HepG2 (cell line): Measurements from ENCODE around the gene NUDT22. TPM values are rescaled to one million over a fixed set of nuclear protein-coding genes. Genes with fewer than 3 reads are reported as not detected.
A peak's percentile ranks its signal among the peaks of the same experiment; 100 is the strongest.

Source experiments
- CBX2 ChIP-seq, 2 experiments: fragments of 200-600 bp in 1 of 2; sonication (generic); formaldehyde crosslinking in 1 of 2; IDR thresholded peaks; 2 replicates each; pipeline versions ENCODE4 v1.7.0 to v1.8.1; 2018 to 2022; ENCODE audit warnings: low read depth in 2 of 2, low read length in 1 of 2, mild to moderate bottlenecking in 1 of 2, missing genetic modification reagents in 1 of 2
- ERF ChIP-seq: IDR thresholded peaks from 2 replicates; pipeline ENCODE4 v1.6.1; 2018; ENCODE audit warnings: missing biosample characterization, missing genetic modification reagents
- ETV5 ChIP-seq: IDR thresholded peaks from 2 replicates; pipeline ENCODE4 v1.6.1; 2018; ENCODE audit warnings: missing biosample characterization, missing genetic modification reagents, inconsistent platforms, borderline replicate concordance
- FOXK1 ChIP-seq: sonication (generic); formaldehyde crosslinking; IDR thresholded peaks from 2 replicates; pipeline ENCODE4 v1.4.0; 2020; ENCODE audit warnings: low read depth, missing genetic modification reagents, borderline replicate concordance
- GATAD2A ChIP-seq: IDR thresholded peaks from 2 replicates; pipeline ENCODE4 v1.6.1; 2016
- HINFP ChIP-seq: sonication (generic); formaldehyde crosslinking; IDR thresholded peaks from 2 replicates; pipeline ENCODE4 v1.4.0; 2020; ENCODE audit warnings: low read depth, mild to moderate bottlenecking, missing genetic modification reagents
- HMG20B ChIP-seq: conservative IDR thresholded peaks from 2 replicates; pipeline ENCODE4 v1.6.1; 2016; ENCODE audit warnings: missing genetic modification reagents, missing compliant biosample characterization
- HNRNPLL ChIP-seq: fragments of 200-400 bp; formaldehyde crosslinking; IDR thresholded peaks from 2 replicates; pipeline ENCODE4 v1.6.1; 2017; ENCODE audit warnings: mild to moderate bottlenecking, low read depth, low read length; ENCODE audit not compliant: poor library complexity, severe bottlenecking
- KDM5B ChIP-seq: sonication (generic); formaldehyde crosslinking; IDR thresholded peaks from 2 replicates; pipeline ENCODE4 v1.4.0; 2020; ENCODE audit warnings: missing genetic modification reagents, mild to moderate bottlenecking, borderline replicate concordance
- KLF16 ChIP-seq, 2 experiments: sonication (generic) in 1 of 2; formaldehyde crosslinking in 1 of 2; IDR thresholded peaks; 2 replicates each; pipeline versions ENCODE4 v1.6.1 to v1.8.0; 2016 to 2023; ENCODE audit warnings: missing genetic modification reagents in 2 of 2, missing compliant biosample characterization in 1 of 2
- MIER3 ChIP-seq: IDR thresholded peaks from 2 replicates; pipeline ENCODE4 v1.6.1; 2016; ENCODE audit warnings: missing compliant biosample characterization, borderline replicate concordance
- NFATC3 ChIP-seq: sonication (generic); formaldehyde crosslinking; IDR thresholded peaks from 2 replicates; pipeline ENCODE4 v1.5.1; 2020; ENCODE audit warnings: mild to moderate bottlenecking, missing genetic modification reagents
- NONO ChIP-seq, 2 experiments: fragments of 450-650 bp in 1 of 2; sonication (generic) in 1 of 2; formaldehyde crosslinking in 1 of 2; IDR thresholded peaks in 1 of 2; conservative IDR thresholded peaks in 1 of 2; 2 replicates each; pipeline versions ENCODE4 v1.6.1 to v1.8.0; 2017 to 2022; ENCODE audit warnings: mild to moderate bottlenecking in 1 of 2, missing genetic modification reagents in 1 of 2, moderate library complexity in 1 of 2
- RAD21 ChIP-seq: fragments of 450-650 bp; formaldehyde crosslinking; IDR thresholded peaks from 2 replicates; pipeline ENCODE4 v1.5.0; 2020; ENCODE audit warnings: mild to moderate bottlenecking
- SOX13 ChIP-seq, 3 experiments: fragments of 450-650 bp in 1 of 3; sonication (generic) in 1 of 3; formaldehyde crosslinking in 1 of 3; IDR thresholded peaks in 2 of 3; conservative IDR thresholded peaks in 1 of 3; 2 replicates each; pipeline versions ENCODE4 v1.5.0 to v1.6.1; 2016 to 2020; ENCODE audit warnings: antibody characterized with exemption in 1 of 3, mild to moderate bottlenecking in 1 of 3, missing compliant biosample characterization in 1 of 3, missing genetic modification reagents in 1 of 3, moderate library complexity in 1 of 3
- SOX6 ChIP-seq, 2 experiments: fragments of 450-650 bp in 1 of 2; sonication (generic) in 1 of 2; formaldehyde crosslinking in 1 of 2; IDR thresholded peaks; 2 replicates each; pipeline versions ENCODE4 v1.4.0 to v1.6.1; 2017 to 2020; ENCODE audit warnings: antibody characterized with exemption in 1 of 2, mild to moderate bottlenecking in 1 of 2, missing genetic modification reagents in 1 of 2
- SRSF4 ChIP-seq: fragments of 200-400 bp; formaldehyde crosslinking; IDR thresholded peaks from one replicate; pipeline ENCODE4 v1.6.1; 2018; ENCODE audit warnings: mild to moderate bottlenecking, low read depth, low read length, moderate library complexity; ENCODE audit not compliant: poor library complexity, severe bottlenecking
- TFDP2 ChIP-seq: sonication (generic); formaldehyde crosslinking; IDR thresholded peaks from 2 replicates; pipeline ENCODE4 v1.4.0; 2020; ENCODE audit warnings: missing genetic modification reagents
- THAP11 ChIP-seq: IDR thresholded peaks from 2 replicates; pipeline ENCODE4 v1.6.1; 2016; ENCODE audit warnings: missing biosample characterization, missing genetic modification reagents
- ZBTB1 ChIP-seq: sonication (generic); formaldehyde crosslinking; IDR thresholded peaks from 2 replicates; pipeline ENCODE4 v1.4.0; 2020; ENCODE audit warnings: missing genetic modification reagents, borderline replicate concordance
- ZBTB38 ChIP-seq: sonication (generic); formaldehyde crosslinking; IDR thresholded peaks from 2 replicates; pipeline ENCODE4 v1.5.1; 2020; ENCODE audit warnings: mild to moderate bottlenecking, missing genetic modification reagents
- ZFY ChIP-seq: sonication (generic); formaldehyde crosslinking; IDR thresholded peaks from 2 replicates; pipeline ENCODE4 v1.4.0; 2020; ENCODE audit warnings: missing genetic modification reagents
- ZIK1 ChIP-seq: sonication (generic); formaldehyde crosslinking; IDR thresholded peaks from 2 replicates; pipeline ENCODE4 v1.5.0; 2020; ENCODE audit warnings: mild to moderate bottlenecking, low read depth, missing genetic modification reagents, borderline replicate concordance
- ZNF883 ChIP-seq: sonication (generic); formaldehyde crosslinking; IDR thresholded peaks from 2 replicates; pipeline ENCODE4 v1.5.1; 2020; ENCODE audit warnings: mild to moderate bottlenecking, missing genetic modification reagents; ENCODE audit errors: not compliant biosample characterization
- ZSCAN25 ChIP-seq: sonication (generic); formaldehyde crosslinking; IDR thresholded peaks from 2 replicates; pipeline ENCODE4 v1.8.0; 2022; ENCODE audit warnings: mild to moderate bottlenecking, missing genetic modification reagents
- polyA plus RNA-seq, 8 experiments: library from polyadenylated mRNA; depleted of rRNA in 3 of 8; stranded (reverse) in 7 of 8; unstranded in 1 of 8; fragments of >200 nt; fragmentation: Illumina TruSeq in 4 of 8; extraction: Trizol in 4 of 8; gene quantifications; 2 replicates each; pipeline versions ENCODE4 v1.2.1 to v1.2.3, GENCODE V29; 2011 to 2016; ENCODE audit warnings: low read depth in 4 of 8, missing spikeins in 1 of 8, mixed read lengths in 1 of 8; ENCODE audit not compliant: insufficient read depth in 1 of 8
- total RNA-seq, 5 experiments: library from RNA; depleted of rRNA; stranded (reverse); fragments of >200 nt; fragmentation: Illumina TruSeq; extraction: Trizol; gene quantifications; 2 replicates each; pipeline ENCODE4 v1.2.3, GENCODE V29; 2016; ENCODE audit warnings: low read depth in 1 of 5

The NUDT22 gene
- total and polyA plus RNA-seq, 2 of the 13 experiments (the other 11 are each of a cell fraction or from before 2014, with no cell fraction given) = 33.5 to 39.8 TPM

- TF ChIP-seq ZBTB38 = 0 out of 2 replicates have a peak, but pooled peaks have one; percentile 46
- no peak for TF ChIP-seq RAD21 (CRISPR knock-in tag)
- TF ChIP-seq ZIK1 (CRISPR knock-in tag) = no peak
- peak; percentile 36 for TF ChIP-seq HNRNPLL
- TF ChIP-seq ERF (CRISPR knock-in tag) = peak; percentile 38; the same call in 1 of the 2 replicates
- 0 out of 2 replicates have a peak, but pooled peaks have one; percentile 30 for TF ChIP-seq TFDP2
- TF ChIP-seq HMG20B (CRISPR knock-in tag) = no peak
- TF ChIP-seq SOX6 (IDR thresholded peaks at IDR 0.05) = no peak
- TF ChIP-seq SOX6 (CRISPR knock-in tag; IDR thresholded peaks at IDR 0.05) = peak; percentile 39; the same call in 1 of the 2 replicates
- TF ChIP-seq KLF16 (CRISPR knock-in tag; IDR thresholded peaks at IDR 0.05) = peak in 1 of 2 experiments; percentile 42; a peak in 1 of 4 replicates
- peak; percentile 58; the same call in 1 of the 2 replicates for TF ChIP-seq ZFY (CRISPR knock-in tag)
- TF ChIP-seq ZSCAN25 (CRISPR knock-in tag) = peak; percentile 77; the same call in 1 of the 2 replicates
- TF ChIP-seq FOXK1 = peak; percentile 31; the same call in 1 of the 2 replicates
- TF ChIP-seq SRSF4 = no peak
- peak; percentile 31; the same call in 1 of the 2 replicates for TF ChIP-seq THAP11 (CRISPR knock-in tag)
- peak; percentile 18; the same call in 1 of the 2 replicates for TF ChIP-seq KDM5B (CRISPR knock-in tag)
- no peak for TF ChIP-seq ZNF883 (CRISPR knock-in tag)
- TF ChIP-seq HINFP (CRISPR knock-in tag) = peak; percentile 72; the same call in 1 of the 2 replicates
- TF ChIP-seq NONO (IDR thresholded peaks at IDR 0.05) = no peak
- peak; percentile 42; the same call in 1 of the 2 replicates for TF ChIP-seq NONO (CRISPR knock-in tag; conservative IDR thresholded peaks at IDR 0.05)
- TF ChIP-seq CBX2 (IDR thresholded peaks at IDR 0.05; ENCODE audit: low read depth, low read length) = no peak
- TF ChIP-seq CBX2 (CRISPR knock-in tag; IDR thresholded peaks at IDR 0.05; ENCODE audit: low read depth) = no peak
- peak; percentile 74; the same call in 1 of the 2 replicates for TF ChIP-seq MIER3
- 0 out of 2 replicates have a peak, but pooled peaks have one; percentile 21 for TF ChIP-seq GATAD2A (CRISPR knock-in tag)
- TF ChIP-seq NFATC3 (CRISPR knock-in tag) = 0 out of 2 replicates have a peak, but pooled peaks have one; percentile 15
- TF ChIP-seq SOX13 (IDR thresholded peaks at IDR 0.05) = no peak
- no peak for TF ChIP-seq SOX13 (CRISPR knock-in tag; conservative IDR thresholded peaks at IDR 0.05 in 1 of 2, IDR thresholded peaks at IDR 0.05 in 1 of 2)
- TF ChIP-seq ETV5 (CRISPR knock-in tag) = peak; percentile 25; the same call in 1 of the 2 replicates
- no peak for TF ChIP-seq ZBTB1 (CRISPR knock-in tag)
Measured at GRCh38 chr11:64181506-64182411, 44.3 kb upstream of the NUDT22 start (continued).
